NT2/D1 (cell line): Measurements from ENCODE around the gene HDAC8.

ENCODE experiments used
- SUZ12 ChIP-seq: IDR thresholded peaks from 2 replicates; pipeline ENCODE4 v1.6.1; 2011; ENCODE audit not compliant: insufficient read length, insufficient read depth; ENCODE audit errors: extremely low read depth
- YY1 ChIP-seq: IDR thresholded peaks from 2 replicates; pipeline ENCODE4 v1.6.1; 2011; ENCODE audit not compliant: insufficient read length, insufficient read depth
- ZNF274 ChIP-seq: IDR thresholded peaks from 2 replicates; pipeline ENCODE4 v1.6.1; 2011; ENCODE audit warnings: mild to moderate bottlenecking, low read depth, low read length

- no peak for TF ChIP-seq SUZ12
- no peak for TF ChIP-seq ZNF274
- no peak for TF ChIP-seq YY1
Observed at GRCh38 chrX:72467135-72467534, 105.5 kb downstream of the HDAC8 start.
